ENCODE data around the gene KIF5C. TPM values are rescaled to one million over a fixed set of nuclear protein-coding genes. Genes with fewer than 3 reads are reported as not detected.
"Not testable (repeated sequence)": the region's sequence is repeated elsewhere in the genome, so short reads cannot be mapped to it uniquely, and the experiment has no call there.

KIF5C gene
- polyA plus RNA-seq, 1 donor: 16.0 TPM

DNA sequence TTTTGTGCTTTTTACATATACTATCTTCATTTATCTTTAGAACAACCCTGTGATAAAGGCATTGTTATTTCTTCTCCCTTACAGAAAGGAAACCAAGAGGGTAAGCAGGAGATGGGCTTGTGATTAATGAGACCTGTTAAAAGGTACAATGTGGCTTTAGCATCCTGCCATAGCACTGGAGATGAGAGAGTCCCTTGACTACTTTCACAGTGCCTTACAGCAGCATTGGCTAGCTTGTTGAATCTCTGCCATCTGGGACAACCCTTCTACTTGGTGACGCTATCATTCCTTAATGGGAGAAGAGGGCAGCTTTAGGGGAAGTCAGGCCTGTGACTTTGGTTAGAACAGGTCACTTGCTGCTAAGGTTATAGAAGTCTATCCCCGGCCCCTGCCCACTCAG is 95.4 kb downstream of the KIF5C start:
- Histone ChIP-seq H3K36me3 (ENCODE audit: control insufficient read depth, insufficient read depth, low read length) (no peaks in the 10 kb centered on the region), H3K4me1 (ENCODE audit: control insufficient read depth, insufficient read depth, low read length) (no peaks in the 10 kb centered on the region), H3K27me3 (ENCODE audit: control insufficient read depth, insufficient read depth, low read length) (no peaks in the 10 kb centered on the region), H3K4me3 (ENCODE audit: low read length) (no peak overlapping the region), H3K9me3 (ENCODE audit: control insufficient read depth, low read depth, low read length) (no peaks in the 10 kb centered on the region), H3K27ac (ENCODE audit: low read length) (no peak overlapping the region)
- no CpG with 5 or more reads among the region's 2 CpGs for WGBS (ENCODE audit: insufficient coverage, low lambda C conversion rate)
- DNase-seq: no peak

DNA sequence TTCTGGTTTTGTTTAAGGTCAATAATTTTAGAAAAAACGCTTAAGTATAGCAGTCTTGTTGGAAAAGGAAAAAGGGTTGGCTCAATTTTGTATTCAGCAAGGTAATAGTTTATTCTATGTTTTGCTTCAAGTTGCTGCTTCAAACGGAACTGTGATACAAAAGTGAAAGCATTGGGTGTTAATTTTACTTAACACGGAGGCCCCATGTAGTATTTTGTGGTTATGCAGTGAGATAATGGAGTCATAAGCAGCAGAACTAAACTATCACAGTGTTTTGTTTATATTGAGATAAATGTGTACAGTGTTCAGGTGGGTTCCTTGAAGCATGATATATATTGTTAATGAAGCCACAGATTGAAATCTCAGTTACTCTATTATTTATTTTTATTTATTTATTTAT is 96.5 kb downstream of the KIF5C start:
- Histone ChIP-seq H3K36me3 (ENCODE audit: control insufficient read depth, insufficient read depth, low read length) (no peaks in the 10 kb centered on the region), H3K27me3 (ENCODE audit: control insufficient read depth, insufficient read depth, low read length) (no peaks in the 10 kb centered on the region), H3K4me3 (ENCODE audit: low read length) (no peak overlapping the region), H3K9me3 (ENCODE audit: control insufficient read depth, low read depth, low read length) (no peaks in the 10 kb centered on the region), H3K27ac (ENCODE audit: low read length) (no peak overlapping the region), H3K4me1 (ENCODE audit: control insufficient read depth, insufficient read depth, low read length) (no peaks in the 10 kb centered on the region)
- DNase-seq: no peak
- WGBS (ENCODE audit: insufficient coverage, low lambda C conversion rate): 100% methylated on average over 1 of the region's 3 CpGs

DNA sequence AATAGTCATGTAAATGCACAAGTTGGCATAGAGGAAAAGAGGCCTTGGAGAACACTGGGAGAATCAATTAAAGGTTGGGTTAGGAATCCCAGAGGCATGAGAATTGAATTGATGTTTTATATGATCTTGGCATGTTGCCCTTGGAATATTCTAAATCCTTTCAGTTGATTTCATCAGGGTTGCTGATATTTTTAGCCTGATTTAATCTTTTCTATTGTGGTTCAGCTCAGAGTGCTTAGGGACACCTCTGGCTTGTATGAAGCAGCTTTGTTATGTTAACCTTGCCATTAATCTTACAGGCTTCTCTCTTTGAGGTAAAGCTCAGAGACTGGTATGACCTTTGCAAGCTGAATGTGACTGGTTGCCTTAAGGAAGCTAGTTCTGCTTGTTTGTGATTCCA is 99.1 kb downstream of the KIF5C start:
- Histone ChIP-seq H3K36me3 (ENCODE audit: control insufficient read depth, insufficient read depth, low read length) (no peaks in the 10 kb centered on the region), H3K9me3 (ENCODE audit: control insufficient read depth, low read depth, low read length) (no peaks in the 10 kb centered on the region), H3K4me3 (ENCODE audit: low read length) (no peak overlapping the region), H3K27ac (ENCODE audit: low read length) (no peak overlapping the region), H3K4me1 (ENCODE audit: control insufficient read depth, insufficient read depth, low read length) (no peaks in the 10 kb centered on the region), H3K27me3 (ENCODE audit: control insufficient read depth, insufficient read depth, low read length) (no peaks in the 10 kb centered on the region)
- no peak for DNase-seq

DNA sequence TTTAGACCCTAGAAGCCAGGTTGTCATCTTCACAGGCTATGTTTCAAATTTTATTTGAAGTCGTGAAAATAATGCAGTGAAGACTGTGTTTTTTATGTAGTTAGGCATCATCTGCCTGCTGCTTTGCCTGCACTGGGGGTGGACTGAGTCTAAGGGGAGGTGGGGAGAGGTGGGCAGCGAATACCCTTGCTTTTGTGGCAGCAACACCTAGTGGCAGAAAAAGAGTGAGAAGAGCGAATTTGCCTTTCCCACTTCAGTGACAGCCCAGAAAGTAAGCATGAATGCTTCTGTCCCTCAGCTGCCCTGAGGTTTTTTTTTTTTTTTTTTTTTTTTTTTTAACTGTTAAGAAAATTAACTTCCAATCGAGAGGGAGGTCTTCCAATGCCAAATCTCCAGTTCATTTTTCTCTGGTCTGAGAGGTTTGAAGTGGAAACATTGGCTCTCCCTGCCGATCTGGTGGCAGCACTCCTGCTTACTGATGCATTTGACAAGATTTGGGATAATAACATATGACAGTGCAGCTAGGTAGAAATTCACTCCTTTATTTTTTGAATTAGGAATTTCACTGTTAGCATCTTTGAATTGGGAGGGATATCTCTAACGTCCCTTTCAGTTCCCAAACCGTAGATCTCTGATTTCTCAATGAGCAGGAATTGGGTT is 103.1 kb downstream of the KIF5C start:
- Histone ChIP-seq H3K9me3 (ENCODE audit: control insufficient read depth, low read depth, low read length) (no peaks in the 10 kb centered on the region), H3K4me3 (ENCODE audit: low read length) (no peak overlapping the region), H3K36me3 (ENCODE audit: control insufficient read depth, insufficient read depth, low read length) (no peaks in the 10 kb centered on the region), H3K27me3 (ENCODE audit: control insufficient read depth, insufficient read depth, low read length) (no peaks in the 10 kb centered on the region), H3K27ac (ENCODE audit: low read length) (no peak overlapping the region), H3K4me1 (ENCODE audit: control insufficient read depth, insufficient read depth, low read length) (no peaks in the 10 kb centered on the region)
- no CpG with 5 or more reads among the region's 7 CpGs for WGBS (ENCODE audit: insufficient coverage, low lambda C conversion rate)
- no peak for DNase-seq

DNA sequence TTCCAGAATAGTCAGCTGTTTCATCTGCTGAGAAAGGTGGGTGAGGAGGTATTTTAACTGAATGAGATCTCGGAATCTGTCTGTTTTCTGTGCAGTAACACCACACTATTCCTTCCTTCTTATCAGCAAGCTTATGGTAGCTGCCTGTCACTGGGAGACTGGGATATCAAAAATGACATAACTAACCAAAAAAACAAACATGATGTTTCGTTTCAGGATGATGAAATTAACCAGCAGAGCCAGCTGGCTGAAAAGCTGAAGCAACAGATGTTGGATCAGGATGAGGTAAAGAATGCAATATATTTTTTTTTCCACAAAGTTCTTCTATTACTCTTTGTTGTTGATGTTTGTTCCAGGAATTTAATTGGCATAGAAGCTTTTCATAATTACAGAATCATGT is 103.7 kb downstream of the KIF5C start:
- H3K4me3 ChIP-seq (ENCODE audit: low read length): no peak overlapping the region
- DNase-seq: no peak
- H3K27ac ChIP-seq (ENCODE audit: low read length): no peak overlapping the region
- H3K9me3 ChIP-seq (ENCODE audit: control insufficient read depth, low read depth, low read length): no peaks in the 10 kb centered on the region
- no peaks in the 10 kb centered on the region for H3K36me3 ChIP-seq (ENCODE audit: control insufficient read depth, insufficient read depth, low read length)
- no peaks in the 10 kb centered on the region for H3K27me3 ChIP-seq (ENCODE audit: control insufficient read depth, insufficient read depth, low read length)
- no peaks in the 10 kb centered on the region for H3K4me1 ChIP-seq (ENCODE audit: control insufficient read depth, insufficient read depth, low read length)
- WGBS (ENCODE audit: insufficient coverage, low lambda C conversion rate): no CpG with 5 or more reads among the region's 2 CpGs

DNA sequence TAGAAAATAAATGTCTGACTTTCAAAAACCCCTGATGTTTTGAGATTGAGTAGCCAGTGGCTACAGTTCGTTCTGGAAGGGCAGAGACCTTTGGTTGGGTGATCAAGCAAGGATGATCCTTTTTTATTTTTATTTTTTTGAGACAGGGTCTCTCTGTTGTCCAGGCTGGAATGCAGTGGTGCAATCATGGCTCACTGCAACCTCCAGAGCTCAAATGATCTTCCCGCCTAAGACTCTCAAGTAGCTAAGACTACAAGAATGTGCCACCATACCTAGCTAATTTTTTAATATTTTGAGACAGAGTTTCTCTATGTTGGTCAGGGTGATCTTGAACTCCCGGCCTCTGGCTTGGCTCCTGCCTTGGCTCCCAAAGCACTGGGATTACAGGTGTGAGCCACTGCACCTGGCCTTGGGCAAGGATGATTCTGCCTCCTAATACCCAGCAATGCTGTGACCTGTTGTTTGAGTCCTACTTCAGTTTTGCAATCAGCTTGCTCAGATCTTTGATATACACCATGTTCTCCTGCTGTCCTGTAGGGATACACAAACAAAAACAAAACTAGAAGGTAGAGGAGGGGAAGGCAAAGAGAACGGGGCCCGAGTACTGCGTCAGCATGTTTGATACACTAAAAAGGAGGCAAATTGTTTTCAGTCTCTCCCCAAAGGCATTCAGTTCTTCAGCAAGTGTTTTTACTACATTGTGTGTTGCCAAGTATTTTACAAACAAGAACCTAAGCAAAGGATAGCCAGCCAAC is 104.3 kb downstream of the KIF5C start:
- H3K27me3 ChIP-seq (ENCODE audit: control insufficient read depth, insufficient read depth, low read length): no peaks in the 10 kb centered on the region
- no peak overlapping the region for H3K27ac ChIP-seq (ENCODE audit: low read length)
- no peak for DNase-seq
- WGBS (ENCODE audit: insufficient coverage, low lambda C conversion rate): 93% methylated on average over 3 of the region's 6 CpGs
- no peaks in the 10 kb centered on the region for H3K36me3 ChIP-seq (ENCODE audit: control insufficient read depth, insufficient read depth, low read length)
- no peaks in the 10 kb centered on the region for H3K4me1 ChIP-seq (ENCODE audit: control insufficient read depth, insufficient read depth, low read length)
- no peak overlapping the region for H3K4me3 ChIP-seq (ENCODE audit: low read length)
- H3K9me3 ChIP-seq (ENCODE audit: control insufficient read depth, low read depth, low read length): no peaks in the 10 kb centered on the region

DNA sequence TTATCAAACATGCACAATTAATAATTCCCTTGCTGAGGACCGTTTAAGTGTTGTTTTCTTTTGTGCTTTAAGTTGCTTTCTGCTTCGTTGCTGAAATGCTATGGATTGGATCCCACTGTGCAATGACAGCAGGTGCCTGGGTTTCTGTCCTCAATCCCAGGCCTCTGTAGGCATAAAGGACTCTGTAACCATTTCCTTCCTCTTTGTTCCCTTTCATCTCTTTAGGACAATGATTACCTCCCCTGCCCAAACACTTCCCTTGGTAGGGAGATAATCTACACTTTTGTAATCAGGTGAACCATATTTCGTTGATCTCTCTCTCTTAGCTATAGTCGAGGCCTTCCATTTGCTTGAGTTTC is 104.9 kb downstream of the KIF5C start:
- H3K4me3 ChIP-seq (ENCODE audit: low read length): no peak overlapping the region
- no peak overlapping the region for H3K27ac ChIP-seq (ENCODE audit: low read length)
- H3K27me3 ChIP-seq (ENCODE audit: control insufficient read depth, insufficient read depth, low read length): no peaks in the 10 kb centered on the region
- no peaks in the 10 kb centered on the region for H3K4me1 ChIP-seq (ENCODE audit: control insufficient read depth, insufficient read depth, low read length)
- WGBS (ENCODE audit: insufficient coverage, low lambda C conversion rate): no CpG with 5 or more reads among the region's 4 CpGs
- no peaks in the 10 kb centered on the region for H3K9me3 ChIP-seq (ENCODE audit: control insufficient read depth, low read depth, low read length)
- DNase-seq: no peak
- H3K36me3 ChIP-seq (ENCODE audit: control insufficient read depth, insufficient read depth, low read length): no peaks in the 10 kb centered on the region

DNA sequence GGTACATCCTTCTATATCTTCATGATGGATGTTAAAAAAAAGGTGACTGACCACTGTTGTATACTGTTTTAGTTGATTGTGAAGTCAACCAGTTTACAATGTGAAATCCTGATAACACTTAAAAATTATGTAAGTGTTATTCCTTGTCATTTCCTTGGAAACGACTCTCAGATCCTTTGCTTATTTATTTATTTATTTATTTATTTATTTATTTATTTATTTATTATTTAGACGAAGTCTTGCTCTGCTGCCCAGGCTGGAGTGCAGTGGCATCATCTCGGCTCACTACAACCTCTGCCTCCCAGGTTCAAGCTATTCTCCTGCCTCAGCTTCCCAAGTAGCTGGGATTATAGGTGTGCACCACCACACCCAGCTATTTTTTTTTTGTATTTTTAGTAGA is 105.5 kb downstream of the KIF5C start:
- 100% methylated on average over 2 of the region's 3 CpGs for WGBS (ENCODE audit: insufficient coverage, low lambda C conversion rate)

DNA sequence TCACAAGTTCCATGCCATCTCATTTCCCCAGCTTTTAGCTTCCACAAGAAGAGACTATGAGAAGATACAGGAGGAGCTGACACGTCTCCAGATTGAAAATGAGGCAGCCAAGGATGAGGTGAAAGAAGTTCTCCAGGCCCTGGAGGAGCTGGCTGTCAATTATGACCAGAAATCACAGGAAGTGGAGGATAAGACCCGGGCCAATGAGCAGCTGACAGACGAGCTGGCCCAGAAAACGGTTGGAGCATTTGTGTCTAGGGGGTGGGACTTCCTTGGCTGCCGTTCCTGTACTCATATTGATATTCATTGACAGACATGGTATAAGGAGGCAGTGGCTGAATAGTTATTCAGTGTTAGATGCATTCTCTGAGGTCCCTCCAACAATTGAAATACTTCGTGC is 106.3 kb downstream of the KIF5C start:
- Histone ChIP-seq H3K36me3 (ENCODE audit: control insufficient read depth, insufficient read depth, low read length) (no peaks in the 10 kb centered on the region), H3K4me3 (ENCODE audit: low read length) (no peak overlapping the region), H3K27ac (ENCODE audit: low read length) (no peak overlapping the region), H3K9me3 (ENCODE audit: control insufficient read depth, low read depth, low read length) (no peaks in the 10 kb centered on the region), H3K4me1 (ENCODE audit: control insufficient read depth, insufficient read depth, low read length) (no peaks in the 10 kb centered on the region), H3K27me3 (ENCODE audit: control insufficient read depth, insufficient read depth, low read length) (no peaks in the 10 kb centered on the region)
- WGBS (ENCODE audit: insufficient coverage, low lambda C conversion rate): no CpG with 5 or more reads among the region's 6 CpGs
- DNase-seq: no peak

More for the DNA sequence above, 105.5 kb downstream of the KIF5C start:
- H3K4me3 ChIP-seq (ENCODE audit: low read length); H3K36me3 ChIP-seq (ENCODE audit: control insufficient read depth, insufficient read depth, low read length); H3K9me3 ChIP-seq (ENCODE audit: control insufficient read depth, low read depth, low read length); DNase-seq; H3K27me3 ChIP-seq (ENCODE audit: control insufficient read depth, insufficient read depth, low read length); H3K4me1 ChIP-seq (ENCODE audit: control insufficient read depth, insufficient read depth, low read length); H3K27ac ChIP-seq (ENCODE audit: low read length): not testable (repeated sequence)

DNA sequence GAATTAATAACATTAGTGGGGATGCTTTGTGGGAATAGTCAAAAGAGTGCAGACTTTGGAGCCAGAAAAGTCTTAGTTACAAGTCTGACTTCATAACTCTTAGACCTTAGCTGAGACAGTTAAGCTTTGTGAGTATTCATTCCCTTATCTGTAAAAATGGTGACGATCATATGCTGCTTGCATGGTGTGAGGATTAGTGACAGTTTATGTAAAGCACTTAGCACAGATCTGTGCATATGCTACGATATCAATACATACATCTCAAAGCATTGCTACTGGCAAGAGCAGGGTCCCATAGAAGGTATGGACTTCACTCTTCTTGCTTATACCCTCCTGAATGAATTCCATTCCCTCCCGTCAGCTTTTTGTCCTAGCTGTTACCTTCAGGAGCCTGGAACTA is 106.8 kb downstream of the KIF5C start:
- Histone ChIP-seq H3K36me3 (ENCODE audit: control insufficient read depth, insufficient read depth, low read length) (no peaks in the 10 kb centered on the region), H3K27ac (ENCODE audit: low read length) (no peak overlapping the region), H3K9me3 (ENCODE audit: control insufficient read depth, low read depth, low read length) (no peaks in the 10 kb centered on the region), H3K4me3 (ENCODE audit: low read length) (no peak overlapping the region), H3K27me3 (ENCODE audit: control insufficient read depth, insufficient read depth, low read length) (no peaks in the 10 kb centered on the region), H3K4me1 (ENCODE audit: control insufficient read depth, insufficient read depth, low read length) (no peaks in the 10 kb centered on the region)
- no peak for DNase-seq
- WGBS (ENCODE audit: insufficient coverage, low lambda C conversion rate): no CpG with 5 or more reads among the region's 3 CpGs

DNA sequence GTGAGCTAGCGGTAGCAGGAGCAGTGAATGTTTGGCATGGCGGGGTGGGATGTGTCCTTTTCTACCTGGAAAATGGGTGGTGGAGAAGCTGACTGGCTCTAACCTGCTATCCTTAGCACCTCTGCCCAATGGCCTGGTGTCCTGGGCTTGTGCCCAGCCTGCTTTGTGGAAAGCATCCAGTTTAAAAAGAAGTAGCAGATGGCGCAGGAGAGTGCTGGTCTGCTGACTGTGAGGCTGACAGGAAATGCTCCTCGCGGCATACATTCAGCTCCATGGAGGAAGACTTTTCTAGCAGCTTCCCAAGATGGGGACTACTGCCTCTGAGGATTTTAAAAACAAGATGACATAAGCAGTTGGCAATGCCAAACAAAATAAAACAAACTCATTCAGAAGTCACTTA is 107.3 kb downstream of the KIF5C start:
- H3K36me3 ChIP-seq (ENCODE audit: control insufficient read depth, insufficient read depth, low read length): no peaks in the 10 kb centered on the region
- no peak overlapping the region for H3K27ac ChIP-seq (ENCODE audit: low read length)
- no peaks in the 10 kb centered on the region for H3K9me3 ChIP-seq (ENCODE audit: control insufficient read depth, low read depth, low read length)
- H3K27me3 ChIP-seq (ENCODE audit: control insufficient read depth, insufficient read depth, low read length): no peaks in the 10 kb centered on the region
- no peak overlapping the region for H3K4me3 ChIP-seq (ENCODE audit: low read length)
- DNase-seq: no peak
- H3K4me1 ChIP-seq (ENCODE audit: control insufficient read depth, insufficient read depth, low read length): no peaks in the 10 kb centered on the region
- WGBS (ENCODE audit: insufficient coverage, low lambda C conversion rate): no CpG with 5 or more reads among the region's 5 CpGs
